Brain microvascular endothelial cell (primary cell): ENCODE data around the gene DISC1.
"Not testable (repeated sequence)": the region's sequence is repeated elsewhere in the genome, so short reads cannot be mapped to it uniquely, and the experiment has no call there.

Experiments
- DNase-seq: peaks from one replicate; pipeline ENCODE4 v3.0.0-alpha.2; 2020
- H3K27ac ChIP-seq: fragments of 250-450 bp; sonication (Bioruptor Pico); 2 replicates; pipeline ENCODE4 v1.5.1; 2020; ENCODE audit warnings: mild to moderate bottlenecking, moderate library complexity
- H3K27me3 ChIP-seq: fragments of 250-450 bp; sonication (Bioruptor Pico); replicated peaks from 2 replicates; pipeline ENCODE4 v1.5.1; 2020; ENCODE audit warnings: mild to moderate bottlenecking
- H3K36me3 ChIP-seq: fragments of 250-450 bp; sonication (Bioruptor Pico); replicated peaks from 2 replicates; pipeline ENCODE4 v1.5.1; 2020; ENCODE audit warnings: mild to moderate bottlenecking
- H3K4me3 ChIP-seq: 2 replicates; pipeline ENCODE4 v1.5.1; 2011; ENCODE audit warnings: low read depth, mild to moderate bottlenecking, control low read depth, low read length, moderate library complexity
- in situ Hi-C: cut with HindIII; loops from 2 replicates; pipeline ENCODE4 v1.10.0; 2017; ENCODE audit warnings: low sequenced_read_pairs, low pct_ligation_motif_present
- TF ChIP-seq, protein P1 (sequence below): IDR thresholded peaks from 2 replicates; pipeline ENCODE4 v1.5.1; 2011; ENCODE audit warnings: low read depth, mild to moderate bottlenecking, moderate library complexity, low read length, control low read depth, inconsistent platforms; ENCODE audit errors: missing control alignments

Gene DISC1

DNA sequence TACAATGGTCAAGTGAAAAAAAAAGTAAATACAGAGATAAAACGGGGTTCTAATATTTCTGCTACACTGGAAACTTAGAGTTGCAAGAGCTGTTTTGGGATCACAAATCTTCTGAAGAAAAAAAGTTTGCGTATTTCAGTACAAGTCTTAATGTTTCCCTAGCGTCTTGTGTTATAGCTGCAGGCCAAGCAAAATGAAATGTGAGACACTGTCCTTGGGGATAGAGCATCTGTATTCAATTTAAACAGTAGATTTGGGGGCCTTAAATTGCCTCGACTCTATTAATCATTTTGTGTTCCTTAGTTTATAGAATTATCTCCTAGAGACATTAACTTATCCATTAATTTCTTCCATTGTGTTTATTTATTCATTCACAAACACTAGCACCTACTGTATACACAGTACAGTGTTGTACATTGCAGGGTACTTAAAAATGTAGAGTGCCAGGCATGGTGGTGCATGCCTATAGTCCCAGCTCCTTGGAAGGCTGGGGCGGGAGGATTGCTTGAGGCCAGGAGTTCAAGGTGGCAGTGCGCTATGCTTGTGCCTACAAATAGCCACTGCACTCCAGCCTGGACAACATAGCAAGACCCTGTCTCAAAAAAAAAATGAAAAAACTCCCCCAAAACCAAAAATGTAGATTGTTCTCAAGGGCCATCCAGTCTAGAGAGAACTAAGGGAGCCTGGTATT lies 7.9 kb downstream of the DISC1 start:
- no peak overlapping the region for H3K4me3 ChIP-seq
- no peak overlapping the region for H3K27ac ChIP-seq
- in situ Hi-C loops, result no loop called here
- TF ChIP-seq, protein P1, sequence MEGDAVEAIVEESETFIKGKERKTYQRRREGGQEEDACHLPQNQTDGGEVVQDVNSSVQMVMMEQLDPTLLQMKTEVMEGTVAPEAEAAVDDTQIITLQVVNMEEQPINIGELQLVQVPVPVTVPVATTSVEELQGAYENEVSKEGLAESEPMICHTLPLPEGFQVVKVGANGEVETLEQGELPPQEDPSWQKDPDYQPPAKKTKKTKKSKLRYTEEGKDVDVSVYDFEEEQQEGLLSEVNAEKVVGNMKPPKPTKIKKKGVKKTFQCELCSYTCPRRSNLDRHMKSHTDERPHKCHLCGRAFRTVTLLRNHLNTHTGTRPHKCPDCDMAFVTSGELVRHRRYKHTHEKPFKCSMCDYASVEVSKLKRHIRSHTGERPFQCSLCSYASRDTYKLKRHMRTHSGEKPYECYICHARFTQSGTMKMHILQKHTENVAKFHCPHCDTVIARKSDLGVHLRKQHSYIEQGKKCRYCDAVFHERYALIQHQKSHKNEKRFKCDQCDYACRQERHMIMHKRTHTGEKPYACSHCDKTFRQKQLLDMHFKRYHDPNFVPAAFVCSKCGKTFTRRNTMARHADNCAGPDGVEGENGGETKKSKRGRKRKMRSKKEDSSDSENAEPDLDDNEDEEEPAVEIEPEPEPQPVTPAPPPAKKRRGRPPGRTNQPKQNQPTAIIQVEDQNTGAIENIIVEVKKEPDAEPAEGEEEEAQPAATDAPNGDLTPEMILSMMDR, result no peak
- no peak for DNase-seq
- H3K36me3 ChIP-seq, result no peaks in the 10 kb centered on the region
- no peaks in the 10 kb centered on the region for H3K27me3 ChIP-seq

DNA sequence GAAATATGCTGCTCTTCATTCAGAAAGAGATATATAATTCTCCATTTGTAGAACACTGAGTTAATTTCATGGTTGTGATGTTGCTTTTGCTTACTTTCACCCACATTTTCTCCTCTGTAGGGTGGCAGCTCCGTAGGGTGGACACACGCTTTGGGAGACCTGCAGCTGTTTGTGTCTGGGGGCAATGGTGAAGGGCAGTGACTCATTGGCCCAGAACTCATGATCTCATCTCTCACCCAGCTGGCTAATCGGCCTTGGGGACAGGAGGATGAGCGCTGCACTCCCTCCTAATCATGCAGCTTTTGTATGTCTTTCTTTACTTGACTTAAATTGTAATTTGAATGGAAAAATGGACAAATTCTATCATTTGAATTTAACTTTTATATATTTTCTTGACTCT lies 9.6 kb downstream of the DISC1 start:
- Histone ChIP-seq H3K27ac (no peak overlapping the region), H3K36me3 (no peaks in the 10 kb centered on the region), H3K4me3 (no peak overlapping the region), H3K27me3 (no peaks in the 10 kb centered on the region)
- in situ Hi-C loops, result no loop called here
- DNase-seq, result peak; percentile 74
- TF ChIP-seq, protein P1, result no peak

GRCh38 chr1:231636922-231637321 lies 10.3 kb downstream of the DISC1 start:
- H3K27ac ChIP-seq, H3K27me3 ChIP-seq, in situ Hi-C loops, DNase-seq, H3K36me3 ChIP-seq, H3K4me3 ChIP-seq: not testable (repeated sequence)

GRCh38 chr1:231638647-231639046 lies 12.1 kb downstream of the DISC1 start:
- in situ Hi-C loops, result no loop called here
- Histone ChIP-seq H3K27me3 (no peaks in the 10 kb centered on the region), H3K4me3 (no peak overlapping the region), H3K27ac (no peak overlapping the region), H3K36me3 (no peaks in the 10 kb centered on the region)
- no peak for DNase-seq
- TF ChIP-seq, protein P1, result no peak

- no peak for DNase-seq
- Histone ChIP-seq H3K4me3 (no peak overlapping the region), H3K27me3 (no peaks in the 10 kb centered on the region), H3K27ac (no peak overlapping the region), H3K36me3 (no peaks in the 10 kb centered on the region)
- TF ChIP-seq, protein P1, result no peak
- in situ Hi-C loops, result no loop called here
Observed at GRCh38 chr1:231639819-231640218, 13.2 kb downstream of the DISC1 start.

GRCh38 chr1:231641444-231641843 lies 14.9 kb downstream of the DISC1 start:
- H3K27me3 ChIP-seq, H3K27ac ChIP-seq, H3K4me3 ChIP-seq, DNase-seq, H3K36me3 ChIP-seq, in situ Hi-C loops: not testable (repeated sequence)

- DNase-seq, H3K36me3 ChIP-seq, H3K4me3 ChIP-seq, H3K27ac ChIP-seq, H3K27me3 ChIP-seq, in situ Hi-C loops: not testable (repeated sequence)
Observed at GRCh38 chr1:231642061-231642460, 15.5 kb downstream of the DISC1 start.
